Endodermal cell (in vitro differentiated cells): ENCODE data around the gene SLIRP. TPM values are rescaled to one million over a fixed set of nuclear protein-coding genes. Genes with fewer than 3 reads are reported as not detected.

Experiments
- DNase-seq: peaks from one replicate; pipeline ENCODE4 v3.0.0-alpha.2; 2017
- H3K27ac ChIP-seq: 2 replicates; pipeline ENCODE4 v1.5.1; 2013; ENCODE audit warnings: mild to moderate bottlenecking, low read depth, low read length, moderate library complexity
- H3K27me3 ChIP-seq: 2 replicates; pipeline ENCODE4 v1.6.1; 2013; ENCODE audit warnings: mild to moderate bottlenecking, low read length, moderate library complexity; ENCODE audit not compliant: insufficient read depth, control insufficient read depth, poor library complexity, severe bottlenecking
- H3K36me3 ChIP-seq: 2 replicates; pipeline ENCODE4 v1.7.0; 2013; ENCODE audit warnings: mild to moderate bottlenecking, low read length, moderate library complexity; ENCODE audit not compliant: control insufficient read depth, insufficient read depth
- H3K4me1 ChIP-seq: one replicate; pipeline ENCODE4 v1.7.0; 2013; ENCODE audit warnings: low read length; ENCODE audit not compliant: control insufficient read depth, insufficient read depth
- H3K4me3 ChIP-seq: 2 replicates; pipeline ENCODE4 v1.5.1; 2013; ENCODE audit warnings: mild to moderate bottlenecking, low read length, moderate library complexity
- H3K9ac ChIP-seq: 2 replicates; pipeline ENCODE4 v1.6.1; 2013; ENCODE audit warnings: mild to moderate bottlenecking, low read length, moderate library complexity; ENCODE audit not compliant: poor library complexity, severe bottlenecking; ENCODE audit errors: extremely low read depth
- H3K9me3 ChIP-seq: 2 replicates; pipeline ENCODE4 v1.6.1; 2013; ENCODE audit warnings: mild to moderate bottlenecking, low read length, moderate library complexity; ENCODE audit not compliant: control insufficient read depth
- H3K27ac Mint-ChIP-seq: 2 replicates; pipeline ENCODE4 v1.8.0; 2020; ENCODE audit warnings: mixed read lengths
- H3K27me3 Mint-ChIP-seq: 2 replicates; pipeline ENCODE4 v1.8.0; 2021; ENCODE audit warnings: mild to moderate bottlenecking, mixed read lengths; ENCODE audit not compliant: insufficient read depth
- H3K36me3 Mint-ChIP-seq: 2 replicates; pipeline ENCODE4 v1.8.0; 2020; ENCODE audit warnings: low read depth, mixed read lengths
- H3K4me1 Mint-ChIP-seq: 2 replicates; pipeline ENCODE4 v1.8.0; 2020; ENCODE audit warnings: mixed read lengths
- H3K4me3 Mint-ChIP-seq: 2 replicates; pipeline ENCODE4 v1.8.0; 2020; ENCODE audit warnings: mild to moderate bottlenecking, moderate library complexity, mixed read lengths
- H3K9me3 Mint-ChIP-seq: 2 replicates; pipeline ENCODE4 v1.8.0; 2020; ENCODE audit warnings: mild to moderate bottlenecking, mixed read lengths
- WGBS, 2 experiments: methylation state at CpG; one replicate each; pipeline versions ENCODE4 v1.1.5 to v1.1.7; 2013; ENCODE audit warnings: missing lambda C conversion rate in 2 of 2, mixed read lengths in 1 of 2; ENCODE audit not compliant: insufficient coverage in 1 of 2, insufficient read length in 1 of 2; 5-methylcytosine and 5-hydroxymethylcytosine counted together
- total RNA-seq, 2 donors: library from RNA; stranded (reverse); fragmentation: NEBNext Ultra II Directional in 1 of 2; extraction: Animal tissue kit (Norgen Biotek cat#: 25700) in 1 of 2; gene quantifications; 2 replicates in 1 of 2; 3 replicates in 1 of 2; pipeline ENCODE4 v1.2.1, GENCODE V29; 2021
- TF ChIP-seq, protein P1 (sequence below): fragments of 200-600 bp; sonication (generic); conservative IDR thresholded peaks from 2 replicates; pipeline ENCODE4 v1.5.0; 2021; ENCODE audit warnings: antibody characterized with exemption, mild to moderate bottlenecking

The SLIRP gene
- total RNA-seq, 2 donors from 2014 or later, result 228 to 237 TPM

- DNase-seq, result no peak
- Histone ChIP-seq H3K4me1 (no peaks in the 10 kb centered on the region), H3K27ac (no peak overlapping the region), H3K4me3 (no peak overlapping the region), H3K9me3 (no peaks in the 10 kb centered on the region), H3K9ac (no peak overlapping the region), H3K27me3 (no peaks in the 10 kb centered on the region), H3K36me3 (peaks cover 87% of the 10 kb centered on the region)
- H3K4me1 Mint-ChIP-seq, result no peaks in the 10 kb centered on the region
- peaks cover 72% of the 10 kb centered on the region for H3K36me3 Mint-ChIP-seq
- no peaks in the 10 kb centered on the region for H3K27me3 Mint-ChIP-seq
- H3K9me3 Mint-ChIP-seq, result no peaks in the 10 kb centered on the region
- H3K27ac Mint-ChIP-seq, result no peak overlapping the region
- 90 to 100% methylated on average over 5 of the region's 5 CpGs for WGBS, 2 experiments
- TF ChIP-seq, protein P1, sequence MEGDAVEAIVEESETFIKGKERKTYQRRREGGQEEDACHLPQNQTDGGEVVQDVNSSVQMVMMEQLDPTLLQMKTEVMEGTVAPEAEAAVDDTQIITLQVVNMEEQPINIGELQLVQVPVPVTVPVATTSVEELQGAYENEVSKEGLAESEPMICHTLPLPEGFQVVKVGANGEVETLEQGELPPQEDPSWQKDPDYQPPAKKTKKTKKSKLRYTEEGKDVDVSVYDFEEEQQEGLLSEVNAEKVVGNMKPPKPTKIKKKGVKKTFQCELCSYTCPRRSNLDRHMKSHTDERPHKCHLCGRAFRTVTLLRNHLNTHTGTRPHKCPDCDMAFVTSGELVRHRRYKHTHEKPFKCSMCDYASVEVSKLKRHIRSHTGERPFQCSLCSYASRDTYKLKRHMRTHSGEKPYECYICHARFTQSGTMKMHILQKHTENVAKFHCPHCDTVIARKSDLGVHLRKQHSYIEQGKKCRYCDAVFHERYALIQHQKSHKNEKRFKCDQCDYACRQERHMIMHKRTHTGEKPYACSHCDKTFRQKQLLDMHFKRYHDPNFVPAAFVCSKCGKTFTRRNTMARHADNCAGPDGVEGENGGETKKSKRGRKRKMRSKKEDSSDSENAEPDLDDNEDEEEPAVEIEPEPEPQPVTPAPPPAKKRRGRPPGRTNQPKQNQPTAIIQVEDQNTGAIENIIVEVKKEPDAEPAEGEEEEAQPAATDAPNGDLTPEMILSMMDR, result no peak
- H3K4me3 Mint-ChIP-seq, result no peak overlapping the region
These were observed 9.9 kb downstream of the SLIRP start for GRCh38 chr14:77717608-77718305.

- no peaks in the 10 kb centered on the region for H3K4me1 ChIP-seq
- peaks cover 93% of the 10 kb centered on the region for H3K36me3 ChIP-seq
- H3K9me3 Mint-ChIP-seq, result no peaks in the 10 kb centered on the region
- TF ChIP-seq, protein P1, result no peak
- no peak overlapping the region for H3K4me3 Mint-ChIP-seq
- peaks cover 79% of the 10 kb centered on the region for H3K36me3 Mint-ChIP-seq
- H3K27ac ChIP-seq, result no peak overlapping the region
- WGBS, 2 experiments, result 92 to 96% methylated on average over 5 of the region's 5 CpGs
- H3K4me1 Mint-ChIP-seq, result no peaks in the 10 kb centered on the region
- no peak overlapping the region for H3K4me3 ChIP-seq
- no peak overlapping the region for H3K9ac ChIP-seq
- H3K9me3 ChIP-seq, result no peaks in the 10 kb centered on the region
- no peak for DNase-seq
- H3K27me3 Mint-ChIP-seq, result no peaks in the 10 kb centered on the region
- no peak overlapping the region for H3K27ac Mint-ChIP-seq
- H3K27me3 ChIP-seq, result no peaks in the 10 kb centered on the region
These were observed 13.5 kb downstream of the SLIRP start for GRCh38 chr14:77721437-77721836.

DNA sequence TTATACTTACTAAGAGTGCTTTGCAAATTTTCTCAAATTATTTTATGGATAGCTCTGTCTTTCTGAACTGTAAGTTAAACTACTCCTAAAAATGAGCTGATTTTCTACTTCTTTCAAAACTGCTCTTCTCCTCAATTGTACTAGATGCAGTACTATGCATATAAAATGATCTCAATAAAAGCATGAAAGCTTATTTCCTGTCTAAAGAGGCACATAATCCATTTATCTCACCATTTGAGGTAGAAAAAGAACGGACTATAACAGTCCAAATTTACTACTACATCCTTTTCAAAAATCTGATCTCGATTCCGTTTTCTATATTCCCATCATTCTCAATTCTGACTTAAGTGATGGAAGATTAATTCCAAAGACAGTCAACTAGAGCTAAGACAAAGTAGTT is 14.4 kb downstream of the SLIRP start:
- peaks cover 82% of the 10 kb centered on the region for H3K36me3 Mint-ChIP-seq
- H3K4me3 ChIP-seq, result no peak overlapping the region
- H3K4me1 Mint-ChIP-seq, result no peaks in the 10 kb centered on the region
- no peak overlapping the region for H3K27ac Mint-ChIP-seq
- no peaks in the 10 kb centered on the region for H3K9me3 ChIP-seq
- no peak overlapping the region for H3K4me3 Mint-ChIP-seq
- H3K27me3 ChIP-seq, result no peaks in the 10 kb centered on the region
- no peak overlapping the region for H3K27ac ChIP-seq
- TF ChIP-seq, protein P1, result no peak
- H3K27me3 Mint-ChIP-seq, result no peaks in the 10 kb centered on the region
- no peaks in the 10 kb centered on the region for H3K4me1 ChIP-seq
- no peak overlapping the region for H3K9ac ChIP-seq
- no peak for DNase-seq
- WGBS, 2 experiments, result 97 to 100% methylated on average over 1 to 3 of the region's 3 CpGs
- H3K36me3 ChIP-seq, result peaks cover 94% of the 10 kb centered on the region
- no peaks in the 10 kb centered on the region for H3K9me3 Mint-ChIP-seq
